HuH-7 (cell line): Measurements from ENCODE around the gene MMP23B.
"Not testable (repeated sequence)": the region's sequence is repeated elsewhere in the genome, so short reads cannot be mapped to it uniquely, and the experiment has no call there.

ENCODE experiments used
- DNase-seq: peaks from one replicate; pipeline ENCODE4 v3.0.0; 2011; ENCODE audit warnings: low spot score

Gene MMP23B

DNA sequence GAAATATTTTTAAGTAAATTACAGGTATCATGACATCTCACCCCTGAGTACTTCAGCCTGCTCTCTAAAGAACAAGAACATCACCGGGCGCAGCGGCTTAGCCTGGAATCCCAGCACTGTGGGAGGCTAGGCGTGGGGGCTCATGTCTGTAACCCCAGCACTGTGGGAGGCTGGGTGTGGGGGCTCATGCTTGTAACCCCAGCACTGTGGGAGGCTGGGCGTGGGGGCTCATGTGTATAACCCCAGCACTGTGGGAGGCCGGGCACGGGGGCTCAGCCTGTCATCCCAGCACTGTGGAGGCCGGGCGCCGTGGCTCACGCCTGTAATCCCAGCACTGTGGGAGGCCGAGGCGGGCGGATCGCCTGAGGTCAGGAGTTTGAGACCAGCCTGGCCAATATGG is 34.6 kb downstream of the MMP23B start:
- no peak for DNase-seq

DNA sequence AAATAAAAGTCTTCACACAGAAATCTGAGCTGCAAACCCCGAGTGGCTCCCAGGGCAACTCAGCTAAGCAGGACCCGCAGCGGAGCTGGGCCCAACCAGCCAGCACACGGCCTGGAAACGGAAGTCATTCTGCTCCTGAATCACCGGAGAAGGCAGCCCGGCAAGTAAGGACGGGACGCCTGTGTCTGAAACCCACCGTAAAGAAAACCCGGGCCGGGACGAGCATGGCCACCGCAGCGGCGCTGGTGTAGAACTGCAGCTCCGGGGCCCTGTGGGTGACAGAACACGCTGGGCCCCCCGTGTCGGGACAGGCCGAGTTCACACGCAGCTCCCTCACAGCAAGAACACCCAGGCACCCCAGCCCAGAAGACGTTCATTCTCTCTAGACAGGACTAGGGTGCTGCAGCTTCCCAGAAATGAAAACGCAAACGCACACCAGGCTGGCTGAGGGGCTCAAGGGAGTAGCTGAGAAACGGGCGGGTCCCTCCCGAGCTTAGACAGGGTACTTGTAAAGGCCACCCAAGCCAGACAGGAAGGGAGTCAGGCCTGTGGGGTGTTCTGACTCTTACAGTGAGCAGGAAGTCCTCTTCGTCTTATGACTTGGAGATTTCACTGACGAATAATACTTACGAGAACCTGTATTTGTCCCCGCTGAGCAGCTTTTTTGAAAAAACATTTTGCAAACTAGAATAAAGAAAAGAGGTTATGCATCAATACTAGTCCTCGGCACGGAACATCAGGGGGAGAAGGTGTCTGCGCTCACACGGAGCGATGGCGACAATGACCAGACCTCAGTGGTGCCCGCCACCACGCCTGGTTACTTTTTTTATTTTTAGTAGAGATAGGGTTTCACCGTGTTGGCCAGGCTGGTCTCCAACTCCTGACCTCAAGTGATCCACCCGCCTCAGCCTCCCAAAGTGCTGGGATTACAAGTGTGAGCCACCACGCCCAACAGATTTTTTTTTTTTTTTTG is 37.8 kb downstream of the MMP23B start:
- no peak for DNase-seq

DNA sequence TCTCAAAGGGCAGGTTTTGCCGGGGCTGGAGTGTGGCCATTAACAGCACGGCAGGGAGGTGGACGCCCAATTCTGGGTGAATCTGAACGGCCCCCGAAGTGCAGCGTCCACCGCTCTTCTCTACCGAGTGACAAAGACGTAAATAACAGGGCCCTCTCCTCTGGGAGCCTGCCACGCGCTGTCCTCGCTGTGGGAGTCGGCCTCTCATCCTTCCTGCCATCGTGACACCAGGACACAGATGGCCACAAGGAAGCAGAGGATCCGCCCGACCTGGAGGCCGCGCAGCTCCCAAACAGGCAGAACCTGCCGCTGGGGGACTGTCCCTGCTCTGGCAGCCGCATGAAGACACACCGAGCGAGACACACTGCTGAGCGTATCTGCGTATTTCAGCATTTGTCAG is 38.9 kb downstream of the MMP23B start:
- DNase-seq = no peak

DNA sequence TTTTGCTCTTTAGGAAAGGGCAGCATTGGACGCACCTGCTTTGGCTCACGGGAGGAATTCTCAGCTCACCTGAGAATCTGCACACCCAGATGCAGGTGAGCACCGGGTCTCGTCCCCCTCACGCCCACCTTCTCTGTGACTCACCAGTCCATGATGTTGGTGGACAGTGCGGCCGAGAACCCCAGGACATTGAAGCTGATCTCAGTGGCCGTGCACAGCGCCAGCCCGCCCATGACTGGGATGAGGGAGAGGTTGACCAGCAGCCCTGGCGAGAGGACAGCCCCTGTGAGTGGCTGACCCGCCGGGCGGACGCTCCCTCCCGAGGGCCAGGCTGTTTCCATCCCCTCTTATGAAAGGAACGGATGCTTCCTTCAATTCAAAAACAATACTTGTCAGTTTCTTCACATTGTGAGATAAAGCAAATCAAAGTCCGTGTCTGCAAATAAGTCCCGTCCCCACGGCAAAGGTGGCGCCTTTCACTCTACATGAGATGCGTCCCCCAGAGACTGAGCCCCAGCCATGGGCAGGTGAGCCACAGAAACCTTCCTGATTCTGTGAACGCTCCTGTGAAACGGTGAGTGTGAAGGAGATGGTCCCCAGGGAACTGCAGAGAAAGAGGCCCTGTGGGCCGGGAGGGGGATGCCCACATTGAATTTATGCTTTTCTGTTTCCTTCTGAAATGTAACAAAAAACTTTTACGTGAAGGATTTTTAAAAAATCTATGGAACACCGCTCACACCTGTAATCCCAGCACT is 39.6 kb downstream of the MMP23B start:
- DNase-seq = no peak

DNA sequence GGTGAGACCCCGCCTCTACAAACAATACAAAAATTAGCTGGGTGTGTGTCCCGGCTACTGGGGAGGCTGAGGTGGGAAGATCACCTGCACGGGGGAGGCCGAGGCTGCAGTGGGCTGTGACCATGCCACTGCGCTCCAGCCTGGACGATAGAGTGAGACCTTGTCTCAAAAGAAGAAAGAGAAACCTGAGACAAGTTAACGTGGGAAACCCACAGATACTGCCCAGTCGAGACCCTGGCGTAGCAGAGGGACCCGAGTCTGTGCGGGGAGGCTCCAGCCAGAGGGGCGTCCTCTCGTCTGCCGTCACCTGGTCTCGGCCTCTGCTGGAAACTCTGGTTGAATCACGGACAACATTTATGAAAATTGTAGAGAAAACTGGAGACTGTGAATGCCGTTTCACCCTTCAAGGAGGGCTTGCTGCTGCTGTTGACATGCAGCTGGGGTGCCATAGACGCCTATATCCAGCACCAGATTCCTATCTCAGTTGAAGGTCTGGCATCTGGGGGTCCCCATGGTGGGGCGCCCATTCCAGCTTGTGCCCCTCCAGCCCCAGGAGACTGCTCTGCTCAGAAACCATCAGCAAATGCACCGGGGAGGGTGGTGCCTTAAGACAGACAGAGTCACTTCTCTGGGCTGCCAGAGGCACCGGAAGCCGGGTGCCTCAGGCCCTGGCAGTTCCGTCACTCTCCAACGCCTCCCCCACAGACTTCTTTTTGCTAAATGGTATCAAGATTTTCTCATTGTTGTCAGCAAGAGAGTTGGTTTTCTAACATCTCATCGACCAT is 40.4 kb downstream of the MMP23B start:
- DNase-seq = no peak

DNA sequence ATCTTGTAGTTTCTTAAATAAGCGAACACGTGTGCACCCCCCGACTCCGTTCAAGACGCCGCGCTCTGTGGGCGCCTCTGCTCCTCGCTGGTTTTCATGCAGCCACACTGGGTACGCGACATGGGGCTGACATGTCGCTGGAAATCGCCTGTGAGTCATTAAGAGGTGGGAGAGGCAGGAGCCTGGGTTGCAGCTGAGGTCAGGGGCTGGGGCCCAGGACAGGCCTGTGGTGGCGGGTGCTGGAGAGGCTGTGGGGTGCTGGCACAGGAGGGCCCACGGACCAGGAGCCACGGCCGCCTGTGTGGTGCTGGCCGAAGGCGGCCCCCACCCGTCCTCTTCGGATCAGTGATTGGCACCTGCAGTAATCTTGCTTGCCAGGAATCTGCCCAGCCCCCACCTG is 42.8 kb downstream of the MMP23B start:
- DNase-seq = not testable (repeated sequence)

DNA sequence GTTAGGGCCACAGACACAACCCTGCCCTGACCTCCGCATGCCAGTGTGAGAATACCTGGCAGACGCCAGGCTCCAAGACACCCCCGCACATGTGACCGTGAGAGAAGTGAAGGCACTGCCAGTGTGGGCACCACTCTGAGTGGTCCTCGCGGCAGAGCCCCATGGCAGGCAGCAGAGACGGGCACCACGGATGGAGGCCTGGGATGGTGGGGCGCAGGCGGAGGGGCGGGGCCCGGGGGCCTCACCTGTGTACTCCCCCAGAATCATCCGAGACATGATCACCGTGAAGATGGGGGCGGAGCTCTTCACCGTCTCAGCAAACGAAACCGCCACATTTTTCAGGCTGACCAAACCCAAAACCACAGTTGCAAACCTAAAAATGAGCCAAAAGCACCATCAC is 43.2 kb downstream of the MMP23B start:
- DNase-seq = not testable (repeated sequence)

DNA sequence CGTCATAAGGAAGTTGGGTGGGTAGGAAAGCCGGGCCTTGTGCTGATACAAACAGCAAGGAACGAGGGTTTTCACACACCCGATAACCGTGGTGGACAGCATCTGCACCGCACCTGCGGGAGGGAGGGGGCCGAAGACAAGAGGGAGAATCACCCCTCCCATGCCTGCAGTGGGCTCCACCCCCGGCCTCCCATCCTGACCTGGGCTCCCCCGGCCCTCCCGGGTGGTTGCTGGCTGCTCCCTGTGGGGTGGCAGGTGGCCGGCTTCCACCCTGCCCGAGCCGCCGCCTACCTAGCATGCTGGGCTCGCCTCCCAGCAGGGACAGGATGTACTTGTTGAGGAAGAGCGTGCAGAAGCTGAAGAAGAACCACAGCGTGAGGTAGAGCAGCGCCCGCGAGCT is 44.1 kb downstream of the MMP23B start:
- not testable (repeated sequence) for DNase-seq

DNA sequence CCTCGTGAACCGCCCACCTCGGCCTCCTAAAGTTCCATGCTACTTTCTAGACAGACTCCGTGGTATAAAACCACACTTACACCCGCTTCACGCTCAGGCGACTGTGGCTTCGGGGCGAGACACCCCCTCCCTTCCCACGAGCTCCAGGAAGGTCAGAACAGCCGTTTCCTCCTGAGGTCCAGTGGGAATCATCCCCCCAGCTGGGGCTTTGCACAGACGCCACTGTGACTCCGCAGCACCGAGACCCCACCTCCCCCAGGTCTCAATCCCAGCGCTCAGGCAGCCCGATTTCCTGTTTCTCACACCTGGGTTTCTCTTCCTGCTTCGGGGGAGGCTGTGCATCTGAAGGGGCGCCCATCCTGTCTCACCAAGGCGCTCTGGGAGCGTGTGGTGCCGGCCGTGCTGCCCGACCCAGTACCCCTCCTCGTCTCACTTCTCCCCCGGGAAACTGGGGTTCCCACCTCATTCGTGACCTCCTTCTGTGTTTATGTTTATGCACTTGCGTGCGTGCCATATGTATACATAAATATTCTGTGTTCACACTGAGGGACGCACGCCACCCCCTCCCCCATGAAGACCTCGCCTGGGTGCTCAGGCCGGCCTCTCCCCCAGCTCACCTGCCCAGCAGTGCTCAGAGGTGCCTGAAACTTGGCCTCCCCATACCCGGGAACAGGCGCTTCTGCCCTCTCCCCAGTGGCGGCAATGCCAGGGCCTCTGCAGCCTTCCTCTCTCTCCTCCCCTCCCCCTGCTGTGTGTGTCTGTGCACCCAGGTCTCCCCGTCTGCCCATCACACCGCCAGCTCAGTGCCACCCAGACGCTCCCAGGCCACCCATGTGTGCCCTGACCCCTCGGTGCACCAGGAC is 46.0 kb downstream of the MMP23B start:
- no peak for DNase-seq

DNA sequence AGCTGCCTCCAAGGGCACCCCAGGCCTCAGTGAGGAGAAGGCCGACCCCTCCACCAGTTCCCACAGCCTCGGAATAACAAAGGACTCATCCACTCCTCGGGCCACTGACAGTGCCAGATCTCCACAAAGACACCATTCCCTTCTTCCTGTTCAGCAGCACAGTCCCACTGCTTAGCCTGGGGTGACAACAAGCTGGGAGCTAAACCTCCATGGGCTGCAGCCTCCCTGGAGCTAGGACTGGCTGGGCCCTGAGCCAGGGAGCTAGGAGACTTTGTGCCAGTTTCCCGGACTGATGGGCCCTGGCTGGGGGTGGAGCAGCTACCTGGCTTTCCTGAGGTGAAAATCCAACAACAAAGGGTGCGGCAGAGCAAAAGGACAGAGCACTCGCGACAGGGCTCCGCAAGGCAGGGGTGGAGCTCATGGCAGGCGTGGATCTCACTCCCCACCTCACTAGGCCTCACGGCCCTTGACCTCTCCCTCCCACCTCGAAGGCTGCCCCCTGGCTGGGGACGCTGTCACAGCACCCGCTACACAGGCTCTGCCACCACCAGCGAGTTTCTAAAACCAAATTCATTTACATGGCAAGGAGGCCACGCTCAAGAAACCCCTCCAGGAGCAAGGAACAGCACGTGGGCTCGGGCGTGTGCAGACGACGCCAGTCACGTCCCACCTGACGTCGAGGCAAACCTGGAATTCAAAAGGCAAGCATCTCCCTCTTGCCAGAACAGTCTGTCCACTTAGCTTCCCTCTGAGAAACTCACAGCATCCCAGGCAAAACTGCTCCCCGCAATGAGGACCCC is 46.8 kb downstream of the MMP23B start:
- peak; percentile 56 for DNase-seq

DNA sequence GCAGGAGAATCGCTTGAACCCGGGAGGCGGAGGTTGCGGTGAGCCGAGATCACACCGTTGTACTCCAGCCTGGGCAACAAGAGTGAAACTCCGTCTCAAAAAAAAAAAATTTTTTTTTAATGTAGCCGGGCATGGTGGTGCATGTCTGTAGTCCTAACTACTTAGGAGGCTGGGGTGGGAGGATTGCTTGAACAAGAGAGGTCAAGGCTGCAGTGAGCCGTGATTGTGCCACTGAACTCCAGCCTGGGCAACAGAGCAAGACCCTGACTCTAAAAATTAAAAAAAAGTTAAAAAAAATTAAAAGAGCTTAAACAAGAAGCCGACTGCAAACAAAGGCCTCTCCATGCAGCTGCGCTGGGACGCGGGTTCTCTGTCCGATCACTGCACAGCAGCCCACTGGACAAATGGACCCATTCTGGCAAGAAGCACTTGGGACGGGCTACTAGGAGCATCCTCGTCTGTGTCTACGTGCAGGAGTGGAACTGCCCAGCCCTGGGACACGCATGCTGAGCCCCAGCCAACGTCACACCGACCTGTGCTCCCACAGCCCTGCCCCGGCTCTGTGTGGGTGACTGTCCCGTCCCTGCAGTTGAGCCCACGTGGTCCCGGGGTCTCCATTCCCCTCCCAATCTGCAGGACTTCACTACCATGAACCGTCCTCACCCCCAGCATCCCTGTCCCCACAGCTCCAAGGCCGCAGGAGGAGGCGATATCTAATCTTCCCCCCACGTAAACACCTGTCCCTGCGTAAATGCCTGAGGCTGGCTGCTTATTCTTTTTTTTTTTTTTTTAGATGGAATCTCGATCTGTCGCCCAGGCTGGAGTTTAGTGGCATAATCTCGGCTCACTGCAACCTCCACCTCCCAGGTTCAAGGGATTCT is 48.3 kb downstream of the MMP23B start:
- no peak for DNase-seq

DNA sequence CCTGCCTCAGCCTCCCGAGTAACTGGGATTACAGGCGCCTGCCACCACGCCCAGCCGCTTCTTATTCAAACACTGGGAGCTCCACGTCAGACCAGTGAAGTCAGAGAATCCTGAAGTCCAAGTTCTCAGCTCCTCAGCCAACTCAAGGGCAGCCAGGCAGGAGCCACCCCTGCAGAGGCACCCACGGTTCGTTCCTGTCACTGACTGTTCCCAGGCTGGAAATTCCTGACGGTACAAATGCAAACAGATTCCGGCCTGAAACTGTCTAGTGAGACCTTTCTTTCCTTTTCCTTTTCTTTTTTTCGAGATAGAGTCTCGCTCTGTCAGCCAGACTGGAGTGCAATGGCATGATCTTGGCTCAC is 48.9 kb downstream of the MMP23B start:
- no peak for DNase-seq

DNA sequence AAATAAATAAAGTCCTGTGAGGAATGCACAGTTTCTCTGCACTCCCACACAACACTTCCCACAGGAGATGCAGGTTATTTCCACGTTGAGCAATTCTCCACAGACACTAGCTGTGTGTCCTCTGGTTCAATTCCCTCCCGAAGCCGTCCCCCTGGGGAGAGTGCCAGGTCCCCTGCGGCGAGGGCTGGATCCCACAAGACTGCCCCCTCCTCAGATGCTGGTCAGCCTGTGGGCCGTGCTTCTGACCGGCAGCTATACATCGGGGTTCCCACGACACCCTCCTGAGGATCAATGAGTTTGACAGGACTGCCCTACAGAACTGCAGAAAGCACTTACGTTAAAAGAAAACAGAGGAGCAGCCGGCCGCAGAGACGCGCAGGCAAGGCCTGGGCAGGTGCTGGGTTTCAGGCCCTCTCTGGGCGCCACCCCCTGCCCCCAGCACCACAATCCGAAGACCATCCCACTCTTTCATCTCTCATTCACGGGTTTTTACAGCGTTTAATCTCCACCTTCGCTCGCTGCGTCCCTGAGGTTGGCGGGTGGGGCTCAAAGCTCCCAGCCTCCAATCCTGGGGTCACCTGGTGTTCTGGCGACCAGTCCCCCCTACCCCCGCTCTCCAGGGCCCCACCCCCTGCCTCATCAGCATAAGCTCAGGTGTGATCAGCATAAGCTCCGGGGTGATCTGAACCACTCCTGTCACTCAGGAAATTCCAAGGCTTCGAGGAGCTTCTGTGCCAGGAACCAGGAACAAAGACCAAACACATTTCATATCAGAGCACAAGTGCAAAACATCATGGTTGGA is 51.3 kb downstream of the MMP23B start:
- DNase-seq = no peak
